ENCODE data around the gene SLC15A2. TPM values are rescaled to one million over a fixed set of nuclear protein-coding genes. Genes with fewer than 3 reads are reported as not detected.
"Not testable (repeated sequence)": the region's sequence is repeated elsewhere in the genome, so short reads cannot be mapped to it uniquely, and the experiment has no call there.

SLC15A2 gene, protein sequence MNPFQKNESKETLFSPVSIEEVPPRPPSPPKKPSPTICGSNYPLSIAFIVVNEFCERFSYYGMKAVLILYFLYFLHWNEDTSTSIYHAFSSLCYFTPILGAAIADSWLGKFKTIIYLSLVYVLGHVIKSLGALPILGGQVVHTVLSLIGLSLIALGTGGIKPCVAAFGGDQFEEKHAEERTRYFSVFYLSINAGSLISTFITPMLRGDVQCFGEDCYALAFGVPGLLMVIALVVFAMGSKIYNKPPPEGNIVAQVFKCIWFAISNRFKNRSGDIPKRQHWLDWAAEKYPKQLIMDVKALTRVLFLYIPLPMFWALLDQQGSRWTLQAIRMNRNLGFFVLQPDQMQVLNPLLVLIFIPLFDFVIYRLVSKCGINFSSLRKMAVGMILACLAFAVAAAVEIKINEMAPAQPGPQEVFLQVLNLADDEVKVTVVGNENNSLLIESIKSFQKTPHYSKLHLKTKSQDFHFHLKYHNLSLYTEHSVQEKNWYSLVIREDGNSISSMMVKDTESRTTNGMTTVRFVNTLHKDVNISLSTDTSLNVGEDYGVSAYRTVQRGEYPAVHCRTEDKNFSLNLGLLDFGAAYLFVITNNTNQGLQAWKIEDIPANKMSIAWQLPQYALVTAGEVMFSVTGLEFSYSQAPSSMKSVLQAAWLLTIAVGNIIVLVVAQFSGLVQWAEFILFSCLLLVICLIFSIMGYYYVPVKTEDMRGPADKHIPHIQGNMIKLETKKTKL
- not detected in 2 replicates for total RNA-seq (2014; rRNA removed; shearing (Covaris generic); ENCODE audit: low replicate concordance)

DNA sequence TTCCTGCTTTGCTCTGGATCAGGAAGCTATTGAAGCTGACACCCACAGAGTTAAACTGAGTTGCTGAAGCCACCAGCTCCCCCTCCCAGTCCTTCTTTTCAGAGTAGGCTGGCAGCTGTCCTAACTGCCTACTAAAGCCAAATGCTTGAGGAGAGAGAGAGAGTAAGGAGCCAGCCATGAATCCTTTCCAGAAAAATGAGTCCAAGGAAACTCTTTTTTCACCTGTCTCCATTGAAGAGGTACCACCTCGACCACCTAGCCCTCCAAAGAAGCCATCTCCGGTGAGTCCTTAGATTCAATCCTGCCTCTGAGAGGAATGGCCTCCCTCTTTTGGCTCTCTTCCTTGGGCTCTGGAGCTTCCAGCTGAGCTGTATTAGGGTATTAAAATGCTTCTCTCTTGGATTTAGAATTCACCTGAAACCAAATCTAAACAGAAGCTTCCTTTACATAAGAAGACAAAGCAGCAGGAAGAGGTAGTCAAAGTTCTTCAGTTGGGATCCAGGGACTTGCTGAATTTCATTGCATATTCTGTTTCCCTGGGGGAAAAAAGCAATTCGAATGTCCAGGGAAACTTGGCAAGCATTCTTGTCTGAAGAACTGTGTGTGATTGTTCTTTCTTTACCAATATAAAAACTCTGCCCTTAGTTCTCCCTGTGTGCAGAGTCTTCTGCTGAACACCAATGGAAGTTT lies at the start of gene SLC15A2:
Gene SLC15A2, plus strand, starts transcription at position 101 of the 690 bp plus-strand sequence. Its CDS starts 76 bp downstream, at position 177.
- DNase-seq (ENCODE audit: low read depth) = no peak
- in situ Hi-C loops (cut with HindIII; ENCODE audit: low pct_unique_long_range_greater_than_20kb, low sequenced_read_pairs) = no loop called here

DNA sequence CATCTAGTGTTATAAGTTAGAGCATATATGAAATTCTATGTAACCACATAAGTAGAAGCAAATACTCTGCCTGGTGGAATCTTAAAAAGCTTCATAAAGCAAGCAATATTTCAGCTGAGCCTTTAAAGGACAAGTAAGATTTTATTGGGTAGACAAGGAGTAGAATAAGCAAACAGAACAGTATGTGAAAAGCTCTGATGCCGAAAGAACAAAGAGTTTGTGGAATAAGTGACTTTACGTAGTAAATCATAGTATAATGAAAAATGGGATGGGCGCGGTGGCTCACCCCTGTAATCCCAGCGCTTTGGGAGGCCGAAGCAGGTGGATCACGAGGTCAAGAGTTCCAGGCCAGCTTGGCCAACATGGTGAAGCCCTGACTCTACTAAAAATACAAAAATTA lies 49.3 kb upstream of the SLC15A2 start:
- DNase-seq (ENCODE audit: low read depth) = no peak
- in situ Hi-C loops (cut with HindIII; ENCODE audit: low pct_unique_long_range_greater_than_20kb, low sequenced_read_pairs) = no loop called here

GRCh38 chr3:121852256-121852655 lies 41.9 kb upstream of the SLC15A2 start:
- no peak for DNase-seq (ENCODE audit: low read depth)

GRCh38 chr3:121855555-121855954 lies 38.6 kb upstream of the SLC15A2 start:
- in situ Hi-C loops (cut with HindIII; ENCODE audit: low pct_unique_long_range_greater_than_20kb, low sequenced_read_pairs) = no loop called here
- no peak for DNase-seq (ENCODE audit: low read depth)

More at GRCh38 chr3:121852256-121852655, 41.9 kb upstream of the SLC15A2 start:
- in situ Hi-C loops (cut with HindIII; ENCODE audit: low pct_unique_long_range_greater_than_20kb, low sequenced_read_pairs) = no loop called here

DNA sequence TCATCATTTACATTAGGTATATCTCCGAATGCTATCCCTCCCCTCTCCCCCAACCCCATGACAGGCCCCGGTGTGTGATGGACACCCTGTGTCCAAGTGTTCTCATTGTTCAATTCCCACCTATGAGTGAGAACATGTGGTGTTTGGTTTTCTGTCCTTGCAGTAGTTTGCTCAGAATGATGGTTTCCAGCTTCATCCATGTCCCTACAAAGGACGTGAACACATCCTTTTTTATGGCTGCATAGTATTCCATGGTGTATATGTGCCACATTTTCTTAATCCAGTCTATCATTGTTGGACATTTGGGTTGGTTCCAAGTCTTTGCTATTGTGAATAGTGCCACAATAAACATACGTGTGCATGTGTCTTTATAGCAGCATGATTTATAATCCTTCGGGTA lies 36.4 kb upstream of the SLC15A2 start:
- in situ Hi-C loops (cut with HindIII; ENCODE audit: low pct_unique_long_range_greater_than_20kb, low sequenced_read_pairs); DNase-seq (ENCODE audit: low read depth): not testable (repeated sequence)

DNA sequence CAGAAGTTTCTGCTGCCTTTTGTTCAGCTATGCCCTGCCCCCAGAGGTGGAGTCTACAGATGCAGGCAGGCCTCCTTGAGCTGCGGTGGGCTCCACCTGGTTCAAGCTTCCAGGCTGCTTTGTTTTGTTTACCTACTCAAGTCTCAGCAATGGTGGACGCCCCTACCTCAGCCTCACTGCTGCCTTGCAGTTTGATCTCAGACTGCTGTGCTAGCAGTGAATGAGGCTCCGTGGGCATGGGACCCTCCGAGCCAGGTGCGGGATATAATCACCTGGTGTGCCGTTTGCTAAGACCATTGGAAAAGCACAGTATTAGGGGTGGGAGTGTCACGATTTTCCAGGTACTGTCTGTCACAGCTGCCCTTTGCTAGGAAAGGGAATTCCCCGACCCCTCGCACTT lies 31.0 kb upstream of the SLC15A2 start:
- in situ Hi-C loops (cut with HindIII; ENCODE audit: low pct_unique_long_range_greater_than_20kb, low sequenced_read_pairs); DNase-seq (ENCODE audit: low read depth): not testable (repeated sequence)

DNA sequence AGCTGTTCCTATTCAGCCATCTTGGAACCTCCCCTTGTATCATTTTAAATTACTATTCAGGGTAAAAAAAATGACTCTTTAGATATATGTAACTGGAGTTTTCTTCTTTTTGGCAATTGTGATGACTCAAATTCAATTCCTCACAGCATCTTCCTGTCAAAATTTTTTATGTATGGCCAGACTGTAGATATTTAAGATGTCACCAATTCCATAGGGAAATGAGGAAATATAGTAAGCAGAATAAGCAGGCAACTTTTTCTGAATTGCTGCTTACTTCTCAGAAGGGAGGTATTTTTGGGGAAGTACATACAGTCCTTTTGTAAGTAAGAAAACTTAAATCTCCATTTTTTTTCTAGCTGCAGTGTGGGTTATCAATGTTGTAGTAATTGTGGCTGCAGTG lies 30.4 kb upstream of the SLC15A2 start:
- in situ Hi-C loops (cut with HindIII; ENCODE audit: low pct_unique_long_range_greater_than_20kb, low sequenced_read_pairs) = no loop called here
- no peak for DNase-seq (ENCODE audit: low read depth)

GRCh38 chr3:121869736-121870135 lies 24.5 kb upstream of the SLC15A2 start:
- in situ Hi-C loops (cut with HindIII; ENCODE audit: low pct_unique_long_range_greater_than_20kb, low sequenced_read_pairs) = no loop called here
- DNase-seq (ENCODE audit: low read depth) = no peak

GRCh38 chr3:121870717-121871116 lies 23.5 kb upstream of the SLC15A2 start:
- in situ Hi-C loops (cut with HindIII; ENCODE audit: low pct_unique_long_range_greater_than_20kb, low sequenced_read_pairs) = no loop called here
- DNase-seq (ENCODE audit: low read depth) = no peak

GRCh38 chr3:121871430-121871829 lies 22.8 kb upstream of the SLC15A2 start:
- in situ Hi-C loops (cut with HindIII; ENCODE audit: low pct_unique_long_range_greater_than_20kb, low sequenced_read_pairs) = no loop called here
- DNase-seq (ENCODE audit: low read depth) = no peak

GRCh38 chr3:121878411-121878810 lies 15.8 kb upstream of the SLC15A2 start:
- DNase-seq (ENCODE audit: low read depth) = no peak
- in situ Hi-C loops (cut with HindIII; ENCODE audit: low pct_unique_long_range_greater_than_20kb, low sequenced_read_pairs) = no loop called here

DNA sequence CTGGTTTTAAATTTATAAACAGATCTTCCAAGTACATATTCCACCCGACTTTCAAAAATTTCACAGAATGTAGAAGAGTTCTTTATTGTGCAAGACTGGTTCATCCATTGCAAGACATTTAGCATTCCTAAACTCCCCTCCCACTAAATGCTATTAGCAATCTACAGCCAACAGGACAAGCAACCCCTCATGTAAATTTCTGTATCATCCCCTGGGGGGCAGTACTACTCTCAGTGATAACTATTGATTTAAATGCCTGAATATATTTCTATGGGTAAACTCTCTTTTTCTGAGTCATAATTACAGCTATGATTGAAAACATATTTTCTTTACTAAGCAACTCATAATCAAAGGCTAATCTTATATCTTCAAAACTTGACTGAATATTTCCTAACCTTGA lies 10.7 kb upstream of the SLC15A2 start:
- in situ Hi-C loops (cut with HindIII; ENCODE audit: low pct_unique_long_range_greater_than_20kb, low sequenced_read_pairs) = no loop called here
- no peak for DNase-seq (ENCODE audit: low read depth)

DNA sequence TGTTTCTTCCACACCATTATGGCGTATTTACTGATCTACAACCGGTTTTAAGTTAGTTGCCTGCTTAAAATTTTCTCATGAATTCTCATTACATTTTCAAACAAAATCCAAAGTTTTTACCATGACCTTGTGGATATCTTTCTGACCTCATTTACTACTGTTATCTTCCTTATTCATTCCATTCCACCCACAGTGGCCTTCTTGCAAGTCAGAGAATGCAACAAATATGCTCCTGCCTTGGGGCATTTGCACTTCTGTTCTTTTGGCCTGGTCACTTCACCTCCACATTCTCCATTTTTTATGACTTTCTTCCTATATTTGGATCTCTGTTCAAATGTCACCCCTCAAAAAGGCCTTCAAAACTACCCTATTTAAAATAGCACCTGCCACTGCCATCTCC lies 8.8 kb upstream of the SLC15A2 start:
- in situ Hi-C loops (cut with HindIII; ENCODE audit: low pct_unique_long_range_greater_than_20kb, low sequenced_read_pairs) = no loop called here
- no peak for DNase-seq (ENCODE audit: low read depth)

GRCh38 chr3:121895121-121895520 lies 920 bp downstream of the SLC15A2 start:
- in situ Hi-C loops (cut with HindIII; ENCODE audit: low pct_unique_long_range_greater_than_20kb, low sequenced_read_pairs) = no loop called here
- no peak for DNase-seq (ENCODE audit: low read depth)

- in situ Hi-C loops (cut with HindIII; ENCODE audit: low pct_unique_long_range_greater_than_20kb, low sequenced_read_pairs) = no loop called here
- no peak for DNase-seq (ENCODE audit: low read depth)
Observed at GRCh38 chr3:121895736-121896135, 1.5 kb downstream of the SLC15A2 start.

- no peak for DNase-seq (ENCODE audit: low read depth)
- in situ Hi-C loops (cut with HindIII; ENCODE audit: low pct_unique_long_range_greater_than_20kb, low sequenced_read_pairs) = no loop called here
Observed at GRCh38 chr3:121896823-121897222, 2.6 kb downstream of the SLC15A2 start.

DNA sequence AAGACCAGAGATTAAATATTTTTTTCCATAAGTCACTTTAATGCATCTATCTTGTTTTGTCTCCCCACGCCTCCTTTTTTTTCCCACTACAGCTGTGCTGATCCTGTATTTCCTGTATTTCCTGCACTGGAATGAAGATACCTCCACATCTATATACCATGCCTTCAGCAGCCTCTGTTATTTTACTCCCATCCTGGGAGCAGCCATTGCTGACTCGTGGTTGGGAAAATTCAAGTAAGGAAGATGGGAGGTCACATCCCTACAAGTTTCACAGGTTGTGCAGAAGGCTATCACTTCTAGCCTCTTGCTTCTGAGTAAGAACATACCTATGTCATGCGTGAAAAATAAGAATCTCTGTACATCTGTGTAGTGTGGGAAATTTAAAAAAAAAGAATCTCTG lies 3.1 kb downstream of the SLC15A2 start:
- no peak for DNase-seq (ENCODE audit: low read depth)
- in situ Hi-C loops (cut with HindIII; ENCODE audit: low pct_unique_long_range_greater_than_20kb, low sequenced_read_pairs) = no loop called here

- in situ Hi-C loops (cut with HindIII; ENCODE audit: low pct_unique_long_range_greater_than_20kb, low sequenced_read_pairs) = no loop called here
- no peak for DNase-seq (ENCODE audit: low read depth)
Observed at GRCh38 chr3:121913305-121913990, 19.2 kb downstream of the SLC15A2 start.

Data from Caki2 (cell line).